HS-5 (cell line): ENCODE data around the gene PRKG1.
A peak's percentile ranks its signal among the peaks of the same experiment; 100 is the strongest.
"Not testable (repeated sequence)": the region's sequence is repeated elsewhere in the genome, so short reads cannot be mapped to it uniquely, and the experiment has no call there.

Source experiments
- DNase-seq: peaks from one replicate; pipeline ENCODE4 v3.0.0-alpha.2; 2012; ENCODE audit warnings: low read depth

Gene PRKG1

DNA sequence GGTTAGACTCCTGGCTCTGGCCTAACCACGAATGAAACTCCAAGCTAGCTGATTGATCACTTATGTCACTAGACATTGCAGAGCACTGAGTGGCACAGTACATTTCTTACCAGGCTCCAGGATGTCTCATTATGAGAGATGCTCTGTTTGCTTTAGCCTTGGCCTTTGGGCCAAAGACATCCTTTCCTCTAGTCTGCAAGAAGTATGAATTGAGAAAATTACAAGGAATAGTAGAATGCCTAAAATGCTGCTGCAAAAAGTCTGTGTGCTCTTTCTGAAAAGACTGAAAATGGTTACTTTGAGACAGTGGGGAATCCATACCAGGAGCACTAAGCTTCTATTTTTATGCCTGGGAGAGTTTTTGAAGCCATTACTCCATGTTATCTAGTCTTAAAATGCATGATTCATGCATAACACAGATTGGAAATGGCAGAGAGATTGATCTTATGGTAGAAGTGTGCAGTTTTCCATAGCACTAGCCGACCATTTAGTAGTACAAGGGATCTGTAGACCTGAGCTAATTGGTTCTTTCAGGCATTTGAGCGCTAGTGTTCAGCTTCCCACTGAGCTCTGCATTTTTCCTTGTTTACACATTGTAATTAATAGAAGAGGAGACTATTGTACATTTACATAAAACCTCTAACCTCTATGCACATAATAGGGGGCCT is 303.8 kb downstream of the PRKG1 start:
- no peak for DNase-seq

DNA sequence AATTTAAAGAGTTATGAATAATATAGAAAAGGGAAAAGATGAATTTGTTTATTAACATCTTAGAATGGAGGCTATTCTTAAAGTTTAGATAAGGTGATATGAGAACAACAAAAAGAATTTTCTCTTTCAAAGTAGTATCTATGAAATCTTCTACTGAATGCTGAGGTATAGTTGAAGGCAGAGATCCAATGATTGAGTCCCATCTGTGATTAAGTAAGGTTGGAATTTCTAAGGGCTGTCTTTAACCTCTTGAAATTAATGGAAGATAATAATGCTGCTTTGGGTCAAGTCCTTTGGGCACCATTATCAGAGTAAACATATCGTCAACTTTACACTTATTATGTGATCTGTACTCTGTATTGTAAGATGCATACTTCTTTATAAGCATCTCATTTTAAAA is 307.9 kb downstream of the PRKG1 start:
- no peak for DNase-seq

DNA sequence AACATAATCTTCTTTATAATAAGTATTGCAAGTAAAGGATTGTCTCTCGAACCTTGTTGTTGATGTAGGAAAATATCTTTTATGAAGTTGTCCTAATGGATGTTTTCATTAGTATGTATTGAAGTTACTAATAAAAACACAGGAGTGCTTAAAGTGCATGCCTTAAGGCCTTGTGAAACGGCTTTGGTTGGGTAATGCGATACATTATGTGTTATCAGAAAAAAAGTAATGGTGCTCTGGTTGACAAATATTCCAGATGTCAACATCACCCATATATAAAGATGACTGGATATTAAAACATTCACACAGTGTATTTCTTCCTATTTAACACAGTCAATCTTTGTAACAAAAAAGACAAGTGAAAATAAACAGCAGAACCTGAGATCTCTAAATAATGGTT is 310.7 kb downstream of the PRKG1 start:
- DNase-seq: no peak

DNA sequence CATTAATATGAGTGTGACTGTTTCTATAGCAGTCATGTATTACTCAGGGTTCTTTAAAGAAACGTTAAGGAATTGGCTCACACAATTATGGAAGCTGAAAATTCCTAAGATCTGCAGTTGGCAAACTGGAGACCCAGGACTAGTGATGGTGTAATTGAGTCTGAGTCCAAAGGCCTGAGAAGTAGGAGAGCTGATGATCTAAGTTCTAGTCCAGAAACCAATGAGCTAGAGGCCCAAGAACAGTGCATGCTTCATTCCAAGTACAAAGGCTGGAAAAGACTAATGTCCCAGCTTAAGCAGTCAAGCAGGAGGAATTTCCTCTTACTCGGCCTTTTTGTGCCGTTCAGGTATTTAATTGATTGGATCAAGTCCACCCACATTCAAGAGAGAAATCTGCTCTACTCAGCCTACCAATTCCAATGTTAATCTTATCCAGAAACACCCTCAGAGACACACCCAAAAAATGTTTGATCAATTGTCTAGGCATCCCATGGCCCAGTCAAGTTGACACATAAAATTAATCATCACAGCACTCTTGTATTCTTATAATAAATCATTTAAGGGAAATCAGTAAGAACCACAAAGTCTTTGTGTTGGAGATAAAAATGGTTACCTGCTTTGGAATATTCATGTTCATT is 312.1 kb downstream of the PRKG1 start:
- DNase-seq: no peak

DNA sequence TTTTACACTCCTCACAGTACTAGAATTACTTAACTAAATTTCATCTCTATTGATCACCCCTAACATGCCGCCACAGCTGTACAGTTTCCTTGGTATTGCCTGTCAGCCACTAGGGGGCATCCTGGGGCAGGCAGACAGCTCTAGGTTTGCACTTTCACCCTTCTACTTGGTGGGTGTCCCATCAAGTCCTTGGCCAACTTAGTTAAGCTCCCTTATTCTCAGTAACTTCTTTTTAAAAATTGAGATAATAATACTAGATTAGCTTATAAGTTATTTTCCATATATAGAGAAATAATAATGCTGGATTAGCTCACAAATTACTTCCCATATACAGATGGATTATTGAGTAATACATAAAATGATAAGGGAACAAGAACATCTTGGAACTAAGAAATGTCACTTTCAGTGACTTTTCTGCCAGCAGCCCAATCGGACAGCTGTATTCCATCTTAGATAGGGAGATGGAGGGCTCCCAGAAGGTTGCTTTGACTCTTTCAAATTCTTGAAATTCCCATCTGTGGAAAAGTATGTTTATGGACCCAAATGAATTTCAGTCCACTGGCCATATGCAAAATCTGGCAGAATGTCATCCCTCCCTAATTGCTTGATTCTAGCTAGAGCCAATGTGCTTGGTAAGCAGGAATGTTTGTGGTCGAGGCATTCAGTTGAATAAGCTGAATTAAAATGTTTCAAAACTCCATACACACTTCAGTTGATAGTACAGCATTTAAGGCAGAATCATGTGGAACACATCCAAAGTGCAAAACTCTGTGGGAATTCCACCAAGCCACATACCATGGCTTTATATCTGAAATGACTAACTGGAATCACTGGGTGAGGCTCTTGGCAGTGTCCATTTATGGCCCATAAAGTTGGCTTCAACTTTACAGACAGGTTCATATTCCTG is 315.4 kb downstream of the PRKG1 start:
- DNase-seq: peak; percentile 97

DNA sequence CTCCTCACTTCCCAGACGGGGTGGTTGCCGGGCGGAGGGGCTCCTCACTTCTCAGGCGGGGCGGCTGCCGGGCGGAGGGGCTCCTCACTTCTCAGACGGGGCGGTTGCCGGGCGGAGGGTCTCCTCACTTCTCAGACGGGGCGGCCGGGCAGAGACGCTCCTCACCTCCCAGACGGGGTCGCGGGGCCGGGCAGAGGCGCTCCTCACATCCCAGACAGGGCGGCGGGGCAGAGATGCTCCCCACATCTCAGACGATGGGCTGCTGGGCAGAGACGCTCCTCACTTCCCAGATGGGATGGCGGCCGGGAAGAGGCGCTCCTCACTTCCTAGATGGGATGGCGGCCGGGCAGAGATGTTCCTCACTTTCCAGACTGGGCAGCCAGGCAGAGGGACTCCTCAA is 318.7 kb downstream of the PRKG1 start:
- not testable (repeated sequence) for DNase-seq

DNA sequence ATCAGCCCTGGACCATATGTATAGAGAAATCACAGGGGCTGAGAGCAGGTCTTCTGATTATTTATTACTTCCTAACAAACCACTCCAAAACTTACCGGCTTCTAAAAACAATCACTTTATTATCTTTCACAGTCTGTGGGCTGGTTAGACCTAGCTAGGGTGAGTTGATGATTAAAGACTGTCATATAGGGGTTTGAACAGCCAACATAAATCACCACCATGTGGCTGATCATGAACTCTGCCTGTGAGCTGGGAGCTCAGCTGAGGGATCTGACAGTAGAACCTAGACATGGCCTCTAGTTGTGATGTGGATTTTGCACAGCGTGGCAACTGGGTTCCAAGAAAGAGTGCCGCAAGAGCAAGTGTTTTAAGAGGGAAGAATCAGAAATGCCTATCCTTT is 319.8 kb downstream of the PRKG1 start:
- no peak for DNase-seq

DNA sequence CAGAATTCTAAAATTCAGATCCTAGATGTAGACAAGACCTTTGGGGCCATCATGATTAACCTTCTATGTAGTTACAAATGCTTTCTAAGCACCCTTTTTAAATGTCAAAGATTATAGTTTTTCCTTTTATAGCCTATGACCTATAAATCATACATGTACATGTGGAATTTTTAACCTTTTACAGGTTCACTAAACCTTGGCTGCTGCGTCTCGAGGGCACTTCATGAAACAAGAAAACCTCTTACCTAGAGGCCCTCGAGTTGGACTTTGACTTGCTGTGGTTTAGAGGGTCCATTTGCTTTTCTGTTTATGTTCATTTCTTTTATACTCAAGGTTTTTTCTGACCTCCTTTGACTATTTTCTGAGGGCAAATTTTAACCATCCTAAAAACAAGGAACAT is 323.0 kb downstream of the PRKG1 start:
- DNase-seq: no peak

DNA sequence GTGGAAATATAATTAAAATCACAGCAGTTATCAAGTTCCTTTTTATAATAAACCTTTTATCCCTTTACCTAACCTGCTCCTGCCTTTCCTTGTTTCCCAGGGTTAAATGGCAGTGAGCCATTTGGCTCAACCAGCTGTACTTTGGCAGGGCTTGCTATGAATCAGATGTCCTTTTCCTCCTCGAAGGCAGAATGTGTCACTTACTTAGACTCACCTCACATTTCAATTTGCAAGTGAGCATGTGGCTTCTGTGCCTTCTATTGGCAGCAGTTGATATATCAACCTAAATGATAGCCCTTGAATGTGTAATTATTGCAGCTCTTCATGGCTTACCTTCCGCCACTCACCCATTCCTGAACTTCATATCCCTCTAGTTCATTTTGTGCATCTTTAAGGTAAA is 323.4 kb downstream of the PRKG1 start:
- no peak for DNase-seq

DNA sequence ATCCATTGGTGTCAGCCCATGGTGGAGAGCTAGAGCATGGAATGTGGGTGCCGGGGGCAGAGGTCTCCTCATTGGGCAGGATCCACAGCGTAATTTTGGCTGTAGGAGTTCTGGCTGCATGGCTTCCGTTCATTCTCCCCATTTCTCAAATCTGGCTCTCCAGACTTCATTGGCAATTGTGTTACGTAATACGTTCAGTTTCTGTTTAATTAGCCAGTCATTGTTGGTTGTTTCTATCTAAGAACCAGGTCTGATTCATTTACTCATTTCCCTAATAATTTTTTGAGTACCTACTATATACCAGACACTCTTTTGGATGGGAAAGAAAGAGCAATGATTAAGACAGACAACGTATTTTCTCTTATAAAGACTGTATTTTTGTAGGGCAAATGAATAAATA is 325.6 kb downstream of the PRKG1 start:
- no peak for DNase-seq

DNA sequence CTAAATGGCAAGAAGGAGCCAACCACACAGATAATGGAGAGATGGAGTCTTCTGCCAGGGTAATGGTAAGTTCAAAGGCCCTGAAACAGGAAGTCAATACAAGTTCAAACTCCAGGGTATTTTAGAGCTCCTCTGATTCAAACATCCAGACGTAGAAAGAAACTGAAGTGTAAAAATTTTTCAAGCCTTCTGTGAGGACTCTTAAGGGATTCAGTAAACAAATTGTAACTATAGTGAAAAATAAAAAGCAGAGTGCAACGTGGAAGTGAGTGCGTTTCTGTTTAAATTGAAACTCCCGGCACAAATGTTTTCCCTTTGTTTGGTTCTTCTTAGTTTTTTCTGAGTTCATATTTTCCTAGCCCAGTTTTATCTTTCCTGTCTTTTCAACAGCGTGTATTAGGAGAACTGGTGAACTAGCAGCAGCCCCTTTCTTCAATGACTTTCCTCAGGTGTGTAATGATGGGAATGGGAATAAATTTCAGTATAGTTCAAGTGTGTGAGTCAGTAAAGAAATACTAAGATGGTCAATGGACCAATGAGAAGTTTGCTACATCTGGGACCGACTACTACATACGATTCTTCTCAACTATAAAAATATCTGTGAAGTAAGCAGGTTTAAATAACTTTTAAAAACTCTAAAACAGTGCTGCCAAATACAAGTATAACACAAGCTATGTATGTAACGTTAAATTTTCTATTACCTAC is 326.3 kb downstream of the PRKG1 start:
- no peak for DNase-seq

DNA sequence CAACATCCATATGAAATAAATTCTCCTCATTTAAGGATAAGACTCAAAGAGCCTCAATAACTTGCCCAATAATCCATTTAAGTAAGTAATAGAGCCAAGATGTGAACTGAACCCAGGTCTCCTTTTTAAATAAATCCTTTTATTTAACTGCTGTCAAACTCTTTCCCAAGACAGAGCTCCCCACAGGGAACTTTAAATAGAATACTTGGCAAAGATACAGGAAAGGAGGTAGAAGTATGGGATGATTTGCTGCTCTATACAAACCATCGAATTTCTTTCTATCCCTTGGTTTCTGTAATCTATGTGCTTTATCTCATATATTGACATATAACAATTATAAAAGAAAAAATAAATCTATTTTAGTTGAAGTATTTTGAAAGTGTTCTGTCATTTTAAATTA is 329.2 kb downstream of the PRKG1 start:
- no peak for DNase-seq

DNA sequence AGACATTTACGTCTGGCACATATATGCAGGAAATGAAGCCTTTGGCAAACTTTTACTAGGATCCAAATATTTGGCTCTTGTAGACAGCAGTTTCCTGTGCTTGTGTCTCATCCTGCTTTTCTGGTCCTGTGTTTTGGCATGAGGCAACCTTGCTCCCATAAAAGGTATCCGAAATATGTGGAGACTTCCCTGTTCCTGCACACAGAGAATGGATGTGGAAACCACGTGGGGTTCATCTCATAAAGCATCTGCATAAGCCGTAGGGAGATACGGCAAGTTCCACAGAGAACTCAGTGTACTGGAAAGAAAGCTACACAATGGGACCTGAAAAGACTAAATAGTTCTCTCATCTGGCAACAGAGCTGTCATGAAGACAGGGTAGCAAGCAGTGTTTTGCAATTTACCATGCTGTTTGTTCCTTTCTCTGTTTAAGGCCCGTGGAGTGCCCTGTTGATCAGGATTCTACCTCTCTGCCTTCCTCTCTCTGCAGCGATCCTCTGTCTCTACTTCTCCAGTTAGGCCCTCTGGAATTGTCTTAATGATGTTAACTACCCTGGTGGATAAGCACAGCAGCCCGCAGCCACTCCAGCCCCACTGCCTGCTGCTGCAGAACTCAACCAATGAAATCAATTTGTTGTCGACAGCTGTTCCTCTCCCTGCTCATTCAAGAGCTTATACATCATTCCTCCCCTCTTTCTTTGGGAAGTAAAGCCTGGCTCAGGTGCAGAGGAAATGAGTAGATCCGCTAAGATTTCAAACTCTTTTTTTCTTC is 331.5 kb downstream of the PRKG1 start:
- DNase-seq: no peak

DNA sequence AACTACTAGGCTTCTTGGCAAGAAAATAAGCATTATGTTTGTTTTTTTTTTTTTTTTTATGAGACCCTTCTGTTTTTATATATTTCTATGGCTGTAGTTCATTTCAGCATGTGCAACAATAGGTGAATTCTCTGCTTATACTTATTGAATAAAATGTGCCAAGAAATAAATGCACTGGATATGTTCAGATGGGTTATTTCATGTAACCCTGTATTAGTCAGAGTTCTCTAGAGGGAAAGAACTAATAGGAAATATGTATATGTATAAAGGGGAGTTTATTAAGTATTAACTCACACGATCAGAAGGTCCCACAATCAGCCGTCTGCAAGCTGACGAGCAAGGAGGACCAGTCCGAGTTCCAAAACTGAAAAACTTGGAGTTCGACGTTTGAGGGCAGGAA is 332.3 kb downstream of the PRKG1 start:
- no peak for DNase-seq

DNA sequence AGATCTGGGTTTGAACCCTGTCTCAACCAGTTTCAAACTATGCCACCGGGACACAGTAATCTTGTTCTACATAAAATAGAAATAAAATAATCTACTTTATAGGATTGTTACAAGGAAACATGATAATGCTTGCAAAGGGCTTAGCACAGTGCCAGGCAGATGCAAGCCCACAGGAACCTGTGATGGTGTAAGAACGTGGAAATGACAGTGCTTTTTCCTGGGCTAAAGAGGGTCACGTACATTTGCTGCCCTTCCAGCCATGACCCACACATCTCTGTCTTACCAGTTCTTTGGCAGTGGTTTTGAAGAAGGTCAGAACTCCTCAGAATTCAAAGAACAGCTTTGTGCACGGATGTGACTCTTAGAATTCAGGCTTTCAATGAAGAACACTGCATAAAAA is 342.2 kb downstream of the PRKG1 start:
- DNase-seq: no peak

DNA sequence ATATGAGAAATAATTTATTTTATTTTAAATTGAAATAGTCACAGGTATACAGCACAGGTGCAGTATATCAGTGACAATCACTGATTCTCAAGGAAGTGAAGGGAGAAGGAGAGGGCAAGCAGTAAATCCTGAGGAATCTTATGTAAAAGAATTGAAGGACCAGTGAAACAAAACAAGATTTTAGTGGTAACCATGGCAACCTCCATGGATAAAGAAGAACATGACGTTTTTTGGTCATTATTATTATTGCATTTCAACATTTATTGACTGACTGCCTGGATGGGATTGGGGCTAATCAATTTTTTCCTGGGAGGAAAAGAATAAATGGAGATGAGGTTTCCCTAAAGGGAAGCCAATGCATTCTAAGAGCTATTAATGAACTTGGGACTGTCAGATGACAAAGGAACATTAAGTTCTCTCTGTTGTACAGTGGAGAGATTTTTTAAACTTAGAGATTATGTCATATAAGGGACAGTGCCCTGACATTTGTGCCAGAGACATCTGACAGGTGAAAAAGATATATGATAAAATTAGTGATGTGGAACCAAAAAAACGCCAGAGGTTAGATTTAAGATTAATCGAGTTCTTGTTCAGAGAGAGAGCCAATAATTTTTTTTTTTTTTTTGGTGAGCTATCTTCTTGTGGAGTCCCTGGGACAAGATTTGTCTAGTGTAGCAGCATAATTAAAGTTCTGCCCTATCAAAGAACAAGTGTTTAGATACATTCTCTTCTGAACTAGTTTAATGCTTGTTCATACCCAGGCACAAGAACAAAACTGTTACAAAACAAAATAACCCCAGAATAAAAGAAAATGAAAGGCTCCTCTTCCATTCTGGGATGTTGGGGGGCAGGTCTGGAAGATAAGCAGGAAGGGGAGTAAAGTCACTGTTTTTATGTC is 345.2 kb downstream of the PRKG1 start:
- DNase-seq: no peak

DNA sequence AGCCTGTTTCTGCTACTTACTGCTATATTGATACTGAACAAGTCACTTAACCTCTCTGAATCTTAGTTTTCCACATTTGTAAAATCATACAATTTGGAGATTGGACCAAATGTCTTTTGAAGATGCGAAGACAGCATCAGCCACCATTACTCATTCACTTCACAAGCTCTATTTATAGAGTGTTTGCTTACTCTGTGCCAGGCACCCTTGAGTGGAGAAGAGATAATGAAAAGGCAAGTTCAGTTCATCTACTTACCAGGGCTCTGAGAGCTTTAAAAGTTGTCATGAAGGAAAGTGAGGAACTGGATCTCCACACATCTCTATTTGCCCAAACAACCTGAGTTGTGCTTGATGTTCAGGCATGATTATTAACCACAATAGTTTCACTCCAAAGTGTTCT is 347.6 kb downstream of the PRKG1 start:
- no peak for DNase-seq

DNA sequence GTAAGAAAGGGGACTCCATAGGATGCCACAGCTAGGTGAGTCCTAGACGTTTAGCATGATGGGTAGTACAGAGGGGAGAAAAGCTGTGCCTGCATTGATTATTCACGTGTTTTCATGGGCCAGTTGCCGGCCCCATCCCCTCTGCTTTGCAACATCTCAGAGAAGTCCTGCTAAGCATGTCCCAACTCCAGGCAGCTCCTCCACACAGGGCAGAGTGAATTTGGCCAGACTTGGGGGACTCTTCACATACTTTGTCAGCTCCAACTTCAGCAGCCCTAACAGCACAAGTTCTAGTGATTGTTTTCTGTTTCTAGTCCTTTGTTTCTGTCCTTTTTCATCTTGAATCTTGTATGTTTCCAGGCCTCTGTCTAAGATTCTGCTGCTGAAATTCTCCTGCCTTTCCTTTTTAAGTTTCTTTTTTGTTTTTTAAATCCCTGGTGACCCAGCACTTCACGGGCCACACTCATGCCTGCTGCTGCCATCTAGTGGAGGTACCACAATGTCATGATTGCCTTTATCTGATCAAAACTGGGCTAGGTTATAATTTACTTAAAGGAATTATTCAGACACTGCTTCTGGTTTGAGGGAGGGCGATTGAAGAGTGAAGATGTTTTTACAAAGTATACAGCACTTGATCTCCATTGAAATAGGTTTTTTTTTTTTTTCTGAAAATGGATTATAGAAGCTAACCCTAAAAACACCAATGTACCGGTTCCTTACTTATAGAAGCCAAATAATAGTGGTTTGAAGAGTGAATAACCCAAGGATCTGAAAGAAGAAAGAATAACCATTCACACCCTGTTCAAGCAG is 348.2 kb downstream of the PRKG1 start:
- peak; percentile 29 for DNase-seq

DNA sequence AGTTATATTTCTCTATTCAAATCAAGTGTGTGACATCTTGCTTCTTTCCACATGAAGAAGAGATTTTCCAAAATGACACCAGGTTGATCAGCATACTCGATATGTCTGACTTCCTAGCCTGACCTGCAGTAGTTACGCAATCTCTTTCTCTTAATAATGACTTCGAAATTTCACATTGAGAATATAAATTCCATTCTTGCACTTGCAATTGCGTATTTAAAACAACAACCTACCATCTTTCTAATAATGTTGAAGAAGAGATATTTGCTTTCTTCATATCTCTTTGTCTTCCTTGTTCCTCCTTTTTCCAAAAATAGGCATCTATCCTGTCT is 348.8 kb downstream of the PRKG1 start:
- no peak for DNase-seq

DNA sequence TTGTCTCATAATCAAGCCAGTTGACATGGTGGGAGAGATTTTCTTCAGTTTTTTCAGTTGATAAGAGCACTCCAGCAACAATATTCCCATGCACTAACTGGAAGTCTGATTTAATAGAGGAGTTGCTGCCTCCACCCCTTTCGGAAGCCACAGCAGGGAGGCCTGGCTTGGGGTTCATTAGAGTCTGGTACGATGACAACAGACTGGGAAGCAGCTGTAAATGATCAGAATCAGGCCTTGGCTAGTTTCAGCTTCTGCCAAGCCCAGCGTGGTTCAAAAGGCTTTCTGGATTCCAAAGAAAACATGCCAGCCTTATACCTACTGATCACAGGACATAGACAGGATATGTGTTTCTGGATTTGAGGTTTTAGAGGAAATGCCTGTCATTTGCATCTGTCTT is 351.1 kb downstream of the PRKG1 start:
- no peak for DNase-seq
